ENCODE measurements around the gene BARX1. TPM values are rescaled to one million over a fixed set of nuclear protein-coding genes. Genes with fewer than 3 reads are reported as not detected.

The BARX1 gene
- total and polyA plus RNA-seq, 9 of the 15 experiments (the other 6 are each of a cell fraction or from before 2014, with no cell fraction given): 0.11 to 0.14 TPM; not detected in 7

DNA sequence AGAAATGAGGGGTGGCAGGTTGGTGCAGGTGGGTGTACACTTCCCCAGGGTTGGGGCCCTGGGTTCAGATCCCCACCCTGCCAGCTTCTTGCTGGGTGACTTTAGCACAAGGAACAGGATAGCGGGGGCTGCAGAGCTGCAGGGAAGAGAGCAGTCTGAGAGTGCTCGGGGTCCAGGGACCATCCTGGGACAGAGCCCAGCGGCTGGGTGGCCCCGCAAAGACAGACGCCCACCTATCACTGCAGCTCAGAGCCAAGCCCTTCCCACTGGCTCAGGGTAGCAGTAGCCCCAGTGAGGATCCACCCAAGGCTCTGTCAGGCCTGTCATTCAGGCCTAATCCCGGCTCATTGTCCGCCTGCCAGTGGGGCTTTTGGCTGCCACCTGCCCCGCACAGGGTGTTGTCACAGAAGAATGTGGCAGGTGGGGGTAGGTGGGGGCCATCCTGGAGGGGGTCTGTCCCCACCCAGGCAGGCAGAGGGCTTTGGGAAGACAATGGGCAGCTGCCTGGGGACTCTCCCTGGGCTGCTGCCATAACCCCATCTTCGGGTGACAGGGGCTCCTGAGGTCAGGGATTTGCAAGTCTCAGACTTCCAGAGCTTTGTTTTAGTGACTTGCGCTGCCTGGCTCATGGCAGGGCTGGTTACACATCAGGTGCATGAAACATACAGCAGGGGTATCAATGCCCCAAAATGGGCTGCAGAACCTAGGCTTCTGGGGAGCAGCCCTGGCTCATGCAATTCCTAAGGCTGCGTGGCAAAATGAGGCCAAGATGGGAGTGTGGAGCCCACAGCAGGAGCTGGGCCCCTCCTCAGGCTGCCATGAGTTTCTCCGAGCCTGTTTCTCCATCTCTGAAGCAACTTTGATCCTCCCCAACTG lies 52.1 kb downstream of the BARX1 start:
- intact Hi-C loops (cut with micrococcal nuclease): no loop called here
- H3K9ac ChIP-seq (ENCODE audit: insufficient read depth in 1 of 2, low read depth in 2 of 2, low read length in 2 of 2): no peak overlapping the region
- H3K4me3 ChIP-seq: no peak overlapping the region
- no peak for TF ChIP-seq ZFP1 (CRISPR knock-in tag; IDR thresholded peaks at IDR 0.05)
- TF ChIP-seq MTA3 (IDR thresholded peaks at IDR 0.05; ENCODE audit: borderline replicate concordance): no peak
- no peak for TF ChIP-seq FOXK1 (CRISPR knock-in tag; IDR thresholded peaks at IDR 0.05; ENCODE audit: borderline replicate concordance)
- no peaks in the 10 kb centered on the region for H4K20me1 ChIP-seq (replicated peaks; ENCODE audit: control insufficient read depth, insufficient read depth, low read length)
- no peak overlapping the region for H2AFZ ChIP-seq (ENCODE audit: low read depth, low read length)
- H3K4me2 ChIP-seq (ENCODE audit: insufficient read depth, low read length): no peak overlapping the region
- in situ Hi-C loops (cut with MboI): no loop called here
- H3K27me3 ChIP-seq (ENCODE audit: control insufficient read depth in 2 of 2, insufficient read depth in 2 of 2, low read length in 2 of 2): peaks cover 2 to 58% of the 10 kb centered on the region in 2 experiments; a peak in 3 of 5 replicates
- no peak for ATAC-seq
- H3K79me2 ChIP-seq (ENCODE audit: control insufficient read depth, insufficient read depth, low read length): no peaks in the 10 kb centered on the region
- WGBS (ENCODE audit: insufficient coverage, low coverage, missing lambda C conversion rate): 0% methylated on average over 8 of the region's 12 CpGs
- no peaks in the 10 kb centered on the region for H3K36me3 ChIP-seq (ENCODE audit: control insufficient read depth, insufficient read depth, low read length)
- no peaks in the 10 kb centered on the region; a peak in 1 of 5 replicates for H3K4me1 ChIP-seq (replicated peaks in 1 of 2; ENCODE audit: control insufficient read depth in 2 of 2, insufficient read depth in 2 of 2, low read length in 2 of 2)
- FAIRE-seq: no peak
- no peak overlapping the region for H3K27ac ChIP-seq (ENCODE audit: extremely low read depth, low read depth, low read length)
- H3K9me3 ChIP-seq (replicated peaks; ENCODE audit: control insufficient read depth, insufficient read depth, low read depth, low read length): no peaks in the 10 kb centered on the region
- no peak for DNase-seq (ENCODE audit: extremely low read depth in 1 of 4, low spot score in 3 of 4)
- ChIA-PET POLR2A (interaction anchor here (1.0 kb wide), 1 partner anchor 25 kb away, joined by 7 read pairs; no protein-coding TSS in a partner anchor), CTCF (ENCODE audit: low intra/inter-chr PET ratio) (no interaction called here)
- no TSS peak for BruUV-seq (replicated peaks)
- H3K9me1 ChIP-seq (ENCODE audit: control insufficient read depth, insufficient read depth, low read length): no peaks in the 10 kb centered on the region
